Activated naive CD4-positive, alpha-beta T cell treated with anti-CD3 and anti-CD28 coated beads, Interleukin-2, amount 50 U/mL, for 72 hours (primary cell): ENCODE data around the gene TEF. TPM values are rescaled to one million over a fixed set of nuclear protein-coding genes. Genes with fewer than 3 reads are reported as not detected.

ENCODE experiments used
- ATAC-seq, 2 donors: fragments of 150-1000 bp; cut with Tn5 transposase; 2 replicates each; pipeline ENCODE4 v1.10.0; 2021; ENCODE audit warnings: mild to moderate bottlenecking in 2 of 2, moderate library complexity in 2 of 2
- DNase-seq, 2 donors: peaks; one replicate each; pipeline ENCODE4 v3.0.0; 2021 to 2022; ENCODE audit warnings: low spot score in 2 of 2
- H3K27ac Mint-ChIP-seq, 2 donors: one replicate each; pipeline ENCODE4 v1.8.0; 2022; ENCODE audit warnings: mild to moderate bottlenecking in 2 of 2, mixed read lengths in 2 of 2
- H3K36me3 Mint-ChIP-seq, 2 donors: one replicate each; pipeline ENCODE4 v1.8.0; 2022; ENCODE audit warnings: mixed read lengths in 2 of 2
- H3K9me3 Mint-ChIP-seq, 2 donors: one replicate each; pipeline ENCODE4 v1.8.0; 2022; ENCODE audit warnings: mixed read lengths in 2 of 2
- total RNA-seq, 2 donors: library from RNA; stranded (reverse); gene quantifications; one replicate each; pipeline ENCODE4 v1.2.3, GENCODE V29; 2022

Gene TEF
- total RNA-seq, 2 donors from 2014 or later: 1.9 to 15.8 TPM

- DNase-seq: no peak
- ATAC-seq: no peak
- no peaks in the 10 kb centered on the region for H3K9me3 Mint-ChIP-seq
- H3K36me3 Mint-ChIP-seq: no peaks in the 10 kb centered on the region
- H3K27ac Mint-ChIP-seq: no peak overlapping the region
Measured at GRCh38 chr22:41348964-41349484, 32.7 kb upstream of the TEF start.

GRCh38 chr22:41350087-41350486 is 31.7 kb upstream of the TEF start:
- DNase-seq (no peak), ATAC-seq (no peak)
- H3K27ac Mint-ChIP-seq: peak overlapping the region; percentile 8 to 23
- no peaks in the 10 kb centered on the region for H3K9me3 Mint-ChIP-seq
- H3K36me3 Mint-ChIP-seq: no peaks in the 10 kb centered on the region

GRCh38 chr22:41351011-41351410 is 30.7 kb upstream of the TEF start:
- DNase-seq (no peak), ATAC-seq (no peak)
- Mint-ChIP-seq H3K9me3 (no peaks in the 10 kb centered on the region), H3K27ac (peak overlapping the region in 1 of 2 donors; percentile 8), H3K36me3 (no peaks in the 10 kb centered on the region)

GRCh38 chr22:41352058-41352457 is 29.7 kb upstream of the TEF start:
- H3K9me3 Mint-ChIP-seq: no peaks in the 10 kb centered on the region
- H3K36me3 Mint-ChIP-seq: no peaks in the 10 kb centered on the region
- DNase-seq (no peak), ATAC-seq (no peak)
- no peak overlapping the region for H3K27ac Mint-ChIP-seq

GRCh38 chr22:41353862-41354575 is 27.7 kb upstream of the TEF start:
- no peaks in the 10 kb centered on the region for H3K9me3 Mint-ChIP-seq
- no peaks in the 10 kb centered on the region for H3K36me3 Mint-ChIP-seq
- H3K27ac Mint-ChIP-seq: peak overlapping the region; percentile 24 to 66
- DNase-seq (no peak), ATAC-seq (no peak)

GRCh38 chr22:41354979-41355378 is 26.8 kb upstream of the TEF start:
- Mint-ChIP-seq H3K9me3 (no peaks in the 10 kb centered on the region), H3K36me3 (no peaks in the 10 kb centered on the region), H3K27ac (peak overlapping the region; percentile 24 to 82)
- DNase-seq: no peak
- ATAC-seq: no peak

- no peaks in the 10 kb centered on the region for H3K9me3 Mint-ChIP-seq
- ATAC-seq (no peak), DNase-seq (no peak)
- no peaks in the 10 kb centered on the region for H3K36me3 Mint-ChIP-seq
- H3K27ac Mint-ChIP-seq: no peak overlapping the region
Measured at GRCh38 chr22:41355895-41356294, 25.8 kb upstream of the TEF start.

GRCh38 chr22:41356430-41357028 is 25.2 kb upstream of the TEF start:
- DNase-seq (no peak), ATAC-seq (no peak)
- no peak overlapping the region for H3K27ac Mint-ChIP-seq
- no peaks in the 10 kb centered on the region for H3K9me3 Mint-ChIP-seq
- H3K36me3 Mint-ChIP-seq: no peaks in the 10 kb centered on the region

- ATAC-seq (no peak), DNase-seq (no peak)
- Mint-ChIP-seq H3K36me3 (no peaks in the 10 kb centered on the region), H3K27ac (no peak overlapping the region), H3K9me3 (no peaks in the 10 kb centered on the region)
Measured at GRCh38 chr22:41357191-41357590, 24.6 kb upstream of the TEF start.

GRCh38 chr22:41358927-41359326 is 22.8 kb upstream of the TEF start:
- no peak overlapping the region for H3K27ac Mint-ChIP-seq
- DNase-seq: no peak
- H3K9me3 Mint-ChIP-seq: no peaks in the 10 kb centered on the region
- no peak for ATAC-seq
- no peaks in the 10 kb centered on the region for H3K36me3 Mint-ChIP-seq

GRCh38 chr22:41359376-41359775 is 22.4 kb upstream of the TEF start:
- ATAC-seq (no peak), DNase-seq (no peak)
- Mint-ChIP-seq H3K9me3 (no peaks in the 10 kb centered on the region), H3K27ac (peak overlapping the region in 1 of 2 donors; percentile 74), H3K36me3 (no peaks in the 10 kb centered on the region)

GRCh38 chr22:41360126-41360525 is 21.6 kb upstream of the TEF start:
- DNase-seq: no peak
- H3K9me3 Mint-ChIP-seq: no peaks in the 10 kb centered on the region
- H3K27ac Mint-ChIP-seq: peak overlapping the region; percentile 66 to 74

GRCh38 chr22:41361716-41362310 is 19.9 kb upstream of the TEF start:
- Mint-ChIP-seq H3K36me3 (no peaks in the 10 kb centered on the region), H3K9me3 (no peaks in the 10 kb centered on the region), H3K27ac (peak overlapping the region in 1 of 2 donors; percentile 65)
- no peak for ATAC-seq
- no peak for DNase-seq

More at GRCh38 chr22:41360126-41360525, 21.6 kb upstream of the TEF start:
- no peaks in the 10 kb centered on the region for H3K36me3 Mint-ChIP-seq
- no peak for ATAC-seq

GRCh38 chr22:41362615-41363014 is 19.1 kb upstream of the TEF start:
- H3K27ac Mint-ChIP-seq: no peak overlapping the region
- DNase-seq (no peak), ATAC-seq (no peak)
- H3K36me3 Mint-ChIP-seq: no peaks in the 10 kb centered on the region
- H3K9me3 Mint-ChIP-seq: no peaks in the 10 kb centered on the region

- DNase-seq: no peak
- no peak for ATAC-seq
- Mint-ChIP-seq H3K27ac (no peak overlapping the region), H3K36me3 (no peaks in the 10 kb centered on the region), H3K9me3 (no peaks in the 10 kb centered on the region)
Measured at GRCh38 chr22:41364233-41364632, 17.5 kb upstream of the TEF start.

- DNase-seq (no peak), ATAC-seq (no peak)
- H3K36me3 Mint-ChIP-seq: no peaks in the 10 kb centered on the region
- H3K9me3 Mint-ChIP-seq: no peaks in the 10 kb centered on the region
- no peak overlapping the region for H3K27ac Mint-ChIP-seq
Measured at GRCh38 chr22:41364955-41365354, 16.8 kb upstream of the TEF start.

GRCh38 chr22:41365425-41365824 is 16.3 kb upstream of the TEF start:
- ATAC-seq (no peak), DNase-seq (no peak)
- Mint-ChIP-seq H3K9me3 (no peaks in the 10 kb centered on the region), H3K36me3 (no peaks in the 10 kb centered on the region), H3K27ac (no peak overlapping the region)
